Keratinocyte (primary cell): ENCODE measurements around the gene POLD3. TPM values are rescaled to one million over a fixed set of nuclear protein-coding genes. Genes with fewer than 3 reads are reported as not detected.

ENCODE experiments used
- DNase-seq: peaks from one replicate; pipeline ENCODE4 v3.0.0-alpha.2; 2011; ENCODE audit warnings: low read depth, missing footprints, low spot score
- FAIRE-seq: peaks from 2 replicates; lab custom pipeline; 2011; peaks lifted over from hg19 to GRCh38; lab: Jason Lieb, UNC
- H2AFZ ChIP-seq: 2 replicates; pipeline ENCODE4 v1.6.0; 2012; ENCODE audit warnings: low read length, control low read depth, inconsistent platforms; ENCODE audit not compliant: control insufficient read depth
- H3K27ac ChIP-seq: 2 replicates; pipeline ENCODE4 v1.5.1; 2011; ENCODE audit warnings: low read length; ENCODE audit not compliant: control insufficient read depth, insufficient read depth
- H3K27me3 ChIP-seq: 3 replicates; pipeline ENCODE4 v1.6.0; 2011; ENCODE audit warnings: low read length; ENCODE audit not compliant: control insufficient read depth, insufficient read depth; ENCODE audit errors: extremely low read depth
- H3K36me3 ChIP-seq, 2 experiments: 2 replicates in 1 of 2; 3 replicates in 1 of 2; pipeline ENCODE4 v1.5.1; 2011; ENCODE audit warnings: low read length in 2 of 2, mild to moderate bottlenecking in 1 of 2; ENCODE audit not compliant: control insufficient read depth in 2 of 2, insufficient read depth in 2 of 2; ENCODE audit errors: extremely low read depth in 1 of 2
- H3K4me1 ChIP-seq: 3 replicates; pipeline ENCODE4 v1.5.1; 2011; ENCODE audit warnings: low read length; ENCODE audit not compliant: control insufficient read depth, insufficient read depth; ENCODE audit errors: extremely low read depth
- H3K4me2 ChIP-seq: 3 replicates; pipeline ENCODE4 v1.6.0; 2011; ENCODE audit warnings: low read depth, low read length; ENCODE audit not compliant: control insufficient read depth, insufficient read depth; ENCODE audit errors: extremely low read depth
- H3K4me3 ChIP-seq, 3 experiments: fragments of 200-600 bp in 1 of 3; sonication (generic) in 1 of 3; 2 replicates in 2 of 3; 3 replicates in 1 of 3; pipeline ENCODE4 v1.5.1; 2011 to 2016; ENCODE audit warnings: low read length in 3 of 3, mild to moderate bottlenecking in 3 of 3, control low read depth in 2 of 3, inconsistent platforms in 1 of 3, low read depth in 1 of 3, mixed read lengths in 1 of 3, mixed run types in 1 of 3, moderate library complexity in 1 of 3; ENCODE audit not compliant: control insufficient read depth in 2 of 3, insufficient read depth in 2 of 3; ENCODE audit errors: extremely low read depth in 1 of 3
- H3K79me2 ChIP-seq: 2 replicates; pipeline ENCODE4 v1.6.0; 2012; ENCODE audit warnings: low read length; ENCODE audit not compliant: control insufficient read depth, insufficient read depth
- H3K9ac ChIP-seq: 3 replicates; pipeline ENCODE4 v1.6.0; 2011; ENCODE audit warnings: low read length; ENCODE audit not compliant: control insufficient read depth, insufficient read depth; ENCODE audit errors: extremely low read depth
- H3K9me1 ChIP-seq: 3 replicates; pipeline ENCODE4 v1.6.0; 2011; ENCODE audit warnings: low read length; ENCODE audit not compliant: control insufficient read depth, insufficient read depth; ENCODE audit errors: extremely low read depth
- H3K9me3 ChIP-seq: 2 replicates; pipeline ENCODE4 v1.5.1; 2012; ENCODE audit warnings: low read depth, low read length; ENCODE audit not compliant: control insufficient read depth
- H4K20me1 ChIP-seq: 3 replicates; pipeline ENCODE4 v1.6.0; 2011; ENCODE audit warnings: low read length; ENCODE audit not compliant: control insufficient read depth, insufficient read depth; ENCODE audit errors: extremely low read depth
- CTCF ChIP-seq, 3 experiments: IDR thresholded peaks in 1 of 3; conservative IDR thresholded peaks in 1 of 3; optimal IDR thresholded peaks in 1 of 3; 2 replicates in 2 of 3; 3 replicates in 1 of 3; pipeline versions ENCODE3 to v1.5.1; 2011; ENCODE audit warnings: low read length in 3 of 3, mild to moderate bottlenecking in 3 of 3, moderate library complexity in 2 of 3, control low read depth in 1 of 3, inconsistent platforms in 1 of 3; ENCODE audit not compliant: insufficient read depth in 2 of 3; ENCODE audit errors: extremely low read depth in 1 of 3
- EZH2 ChIP-seq: IDR thresholded peaks from one replicate; pipeline ENCODE4 v1.6.1; 2012; ENCODE audit warnings: inconsistent platforms, mild to moderate bottlenecking, low read length, moderate library complexity
- dilution Hi-C: fragments of 300-500 bp; cut with MboI; formaldehyde crosslinking; loops from one replicate; pipeline ENCODE4 v1.7.0; 2020; ENCODE audit warnings: low sequenced_read_pairs; ENCODE audit not compliant: extremely low pct_ligation_motif_present
- polyA plus RNA-seq, 5 experiments: library from polyadenylated mRNA; depleted of rRNA in 3 of 5; stranded (reverse) in 3 of 5; stranded (forward) in 1 of 5; unstranded in 1 of 5; fragments of >200 nt; gene quantifications; 1 replicate in 1 of 5; 2 replicates in 3 of 5; 3 replicates in 1 of 5; pipeline versions ENCODE4 v1.2.1 to v1.2.3, GENCODE V29; 2011 to 2012; ENCODE audit warnings: missing spikeins in 2 of 5, low read depth in 1 of 5, low replicate concordance in 1 of 5

POLD3 gene
- polyA plus RNA-seq, 1 donor (not counting 4 experiments of a cell fraction or from before 2014, with no cell fraction given): 16.7 TPM

GRCh38 chr11:74642912-74643311, 50.5 kb downstream of the POLD3 start:
- FAIRE-seq (no peak), DNase-seq (no peak)
- H3K9me1 ChIP-seq: no peaks in the 10 kb centered on the region
- H3K4me1 ChIP-seq: no peaks in the 10 kb centered on the region
- peaks cover 2 to 15% of the 10 kb centered on the region in 2 experiments for H3K36me3 ChIP-seq
- H3K9ac ChIP-seq: no peak overlapping the region
- no peak overlapping the region for H3K27ac ChIP-seq
- H2AFZ ChIP-seq: no peak overlapping the region
- no peaks in the 10 kb centered on the region for H4K20me1 ChIP-seq
- no peak overlapping the region for H3K4me2 ChIP-seq
- H3K27me3 ChIP-seq: no peaks in the 10 kb centered on the region
- no peaks in the 10 kb centered on the region for H3K9me3 ChIP-seq
- H3K4me3 ChIP-seq: no peak overlapping the region
- TF ChIP-seq CTCF (optimal IDR thresholded peaks at IDR 0.05 in 1 of 3, IDR thresholded peaks at IDR 0.05 in 1 of 3, conservative IDR thresholded peaks at IDR 0.05 in 1 of 3; ENCODE audit: extremely low read depth in 1 of 3, insufficient read depth in 2 of 3, low read length in 3 of 3): no peak
- TF ChIP-seq EZH2: no peak
- no peaks in the 10 kb centered on the region for H3K79me2 ChIP-seq
- dilution Hi-C loops: no loop called here

- H3K4me1 ChIP-seq: no peaks in the 10 kb centered on the region
These were observed 51.7 kb downstream of the POLD3 start for GRCh38 chr11:74644081-74644480.

More at GRCh38 chr11:74644081-74644480, 51.7 kb downstream of the POLD3 start:
- DNase-seq (no peak), FAIRE-seq (no peak)
- Histone ChIP-seq H3K27me3 (no peaks in the 10 kb centered on the region), H4K20me1 (no peaks in the 10 kb centered on the region), H2AFZ (no peak overlapping the region), H3K9me3 (no peaks in the 10 kb centered on the region), H3K4me2 (no peak overlapping the region), H3K9me1 (no peaks in the 10 kb centered on the region), H3K9ac (no peak overlapping the region), H3K79me2 (no peaks in the 10 kb centered on the region), H3K27ac (no peak overlapping the region), H3K4me3 (no peak overlapping the region), H3K36me3 (peaks cover 2 to 15% of the 10 kb centered on the region in 2 experiments)
- dilution Hi-C loops: no loop called here
- TF ChIP-seq EZH2: no peak
- no peak for TF ChIP-seq CTCF (optimal IDR thresholded peaks at IDR 0.05 in 1 of 3, IDR thresholded peaks at IDR 0.05 in 1 of 3, conservative IDR thresholded peaks at IDR 0.05 in 1 of 3; ENCODE audit: extremely low read depth in 1 of 3, insufficient read depth in 2 of 3, low read length in 3 of 3)
